HG03060 (cell line): ENCODE data around the gene PITPNC1.
"Not testable (repeated sequence)": the region's sequence is repeated elsewhere in the genome, so short reads cannot be mapped to it uniquely, and the experiment has no call there.

Experiments used
- ATAC-seq: cut with Tn5 transposase; IDR thresholded peaks from one replicate; pipeline ENCODE4 v1.9.1; 2021; ENCODE audit warnings: low read depth, moderate number of reproducible peaks; ENCODE audit not compliant: unreplicated experiment

PITPNC1 gene

GRCh38 chr17:67700725-67701119 is 323.6 kb downstream of the PITPNC1 start:
- no peak for ATAC-seq

GRCh38 chr17:67702861-67703260 is 325.8 kb downstream of the PITPNC1 start:
- ATAC-seq = not testable (repeated sequence)

GRCh38 chr17:67707442-67707841 is 330.4 kb downstream of the PITPNC1 start:
- no peak for ATAC-seq

- ATAC-seq = no peak
Measured at GRCh38 chr17:67708378-67708777, 331.3 kb downstream of the PITPNC1 start.

GRCh38 chr17:67711916-67712315 is 334.8 kb downstream of the PITPNC1 start:
- no peak for ATAC-seq

- no peak for ATAC-seq
Measured at GRCh38 chr17:67712375-67712774, 335.3 kb downstream of the PITPNC1 start.

- ATAC-seq = no peak
Measured at GRCh38 chr17:67713169-67713568, 336.1 kb downstream of the PITPNC1 start.

- ATAC-seq = no peak
Measured at GRCh38 chr17:67716405-67716798, 339.3 kb downstream of the PITPNC1 start.

GRCh38 chr17:67717192-67717623 is 340.1 kb downstream of the PITPNC1 start:
- no peak for ATAC-seq

GRCh38 chr17:67717624-67718324 is 340.7 kb downstream of the PITPNC1 start, which contains the start of gene NOL11:
Gene NOL11, plus strand, starts transcription at chr17:67717936. Its CDS starts 12 bp downstream, at chr17:67717948.
- peak; percentile 95 for ATAC-seq

- no peak for ATAC-seq
Measured at GRCh38 chr17:67718325-67718941, 341.4 kb downstream of the PITPNC1 start.

- no peak for ATAC-seq
Measured at GRCh38 chr17:67725373-67725791, 348.3 kb downstream of the PITPNC1 start.

GRCh38 chr17:67725807-67726206 is 348.7 kb downstream of the PITPNC1 start:
- ATAC-seq = no peak

GRCh38 chr17:67727152-67728039 is 350.3 kb downstream of the PITPNC1 start:
- not testable (repeated sequence) for ATAC-seq

GRCh38 chr17:67729903-67730302 is 352.8 kb downstream of the PITPNC1 start:
- ATAC-seq = no peak

GRCh38 chr17:67730731-67731130 is 353.6 kb downstream of the PITPNC1 start:
- no peak for ATAC-seq

- no peak for ATAC-seq
Measured at GRCh38 chr17:67733449-67733848, 356.4 kb downstream of the PITPNC1 start.

- ATAC-seq = no peak
Measured at GRCh38 chr17:67737145-67737544, 360.1 kb downstream of the PITPNC1 start.

- no peak for ATAC-seq
Measured at GRCh38 chr17:67742025-67742424, 364.9 kb downstream of the PITPNC1 start.
